Progenitor cell of endocrine pancreas (in vitro differentiated cells): ENCODE measurements around the gene MYEOV. TPM values are rescaled to one million over a fixed set of nuclear protein-coding genes. Genes with fewer than 3 reads are reported as not detected.
A peak's percentile ranks its signal among the peaks of the same experiment; 100 is the strongest.

Source experiments
- DNase-seq: peaks from one replicate; pipeline ENCODE4 v3.0.0; 2021; ENCODE audit warnings: low spot score; ENCODE audit not compliant: unreplicated experiment
- H3K27ac Mint-ChIP-seq: 2 replicates; pipeline ENCODE4 v1.8.0; 2021; ENCODE audit warnings: mild to moderate bottlenecking, moderate library complexity, mixed read lengths
- H3K27me3 Mint-ChIP-seq: 2 replicates; pipeline ENCODE4 v1.8.0; 2021; ENCODE audit warnings: mixed read lengths
- H3K36me3 Mint-ChIP-seq: 2 replicates; pipeline ENCODE4 v1.8.0; 2022; ENCODE audit warnings: mixed read lengths; ENCODE audit not compliant: insufficient read depth
- H3K4me1 Mint-ChIP-seq: 2 replicates; pipeline ENCODE4 v1.8.0; 2021; ENCODE audit warnings: low read depth, mixed read lengths
- H3K4me3 Mint-ChIP-seq: 2 replicates; pipeline ENCODE4 v1.8.0; 2021; ENCODE audit warnings: low read depth, mild to moderate bottlenecking, moderate library complexity, mixed read lengths
- H3K9me3 Mint-ChIP-seq: 2 replicates; pipeline ENCODE4 v1.8.0; 2021; ENCODE audit warnings: low read depth, mixed read lengths
- long read RNA-seq: library from polyadenylated mRNA; unstranded; transcript quantifications from one replicate; pipeline ENCODE4 v2.0.0, GENCODE V29; 2020
- total RNA-seq: library from RNA; stranded (reverse); gene quantifications from 2 replicates; pipeline ENCODE4 v1.2.1, GENCODE V29; 2021
- TF ChIP-seq, protein P1 (sequence below): fragments of 200-600 bp; sonication (generic); IDR thresholded peaks from one replicate; pipeline ENCODE4 v1.5.0; 2021; ENCODE audit warnings: antibody characterized with exemption, mild to moderate bottlenecking; ENCODE audit not compliant: unreplicated experiment

MYEOV gene
- total RNA-seq: 0.14 TPM in 1 of 2 replicates, not detected in the other
- long read RNA-seq: 0 reads

DNA sequence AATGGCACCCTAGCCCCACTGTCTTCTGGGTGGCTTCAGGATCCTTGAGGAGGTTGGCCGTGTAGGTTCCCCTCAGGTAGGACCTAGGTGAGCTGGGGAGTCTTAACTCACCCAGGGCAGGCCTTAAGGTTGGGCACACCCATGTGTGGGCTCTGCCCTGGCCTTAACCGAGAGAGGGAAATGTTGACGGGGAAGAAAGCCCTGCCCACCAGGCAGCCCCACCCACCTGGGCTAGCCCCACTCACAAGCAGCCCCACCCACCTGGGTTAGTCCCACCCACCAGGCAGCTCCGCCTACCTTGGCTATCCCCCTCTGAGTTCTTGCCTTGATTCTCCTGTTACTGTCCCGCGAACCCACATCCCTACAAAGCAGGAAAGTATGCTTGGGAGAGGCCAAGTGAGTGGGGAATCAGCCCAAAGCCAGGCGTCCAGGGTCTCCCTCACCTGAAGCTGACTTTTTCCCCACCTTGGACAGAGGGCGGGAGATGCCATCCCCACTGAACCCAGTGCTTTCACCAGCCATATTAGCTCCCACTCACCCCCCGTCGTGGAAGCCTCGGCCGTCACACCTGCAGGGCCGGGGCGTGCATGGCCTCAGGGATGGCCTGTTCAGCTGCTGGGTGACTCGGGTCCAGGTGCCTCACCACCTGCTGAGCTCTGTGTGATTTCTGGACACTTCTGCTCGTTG lies at the start of gene MYEOV:
Gene MYEOV, plus strand, starts transcription at position 337 of the 687 bp plus-strand sequence. CDS start 1,200 bp downstream, outside the sequence.
- no peak for DNase-seq
- Mint-ChIP-seq H3K4me3 (no peak within 1 kb of the TSS), H3K27me3 (peaks cover 6% of the 10 kb centered on the region), H3K4me1 (peaks cover 16% of the 10 kb centered on the region), H3K36me3 (no peaks in the 10 kb centered on the region), H3K27ac (peak within 1 kb of the TSS; percentile 15), H3K9me3 (no peaks in the 10 kb centered on the region)
- TF ChIP-seq, protein P1, sequence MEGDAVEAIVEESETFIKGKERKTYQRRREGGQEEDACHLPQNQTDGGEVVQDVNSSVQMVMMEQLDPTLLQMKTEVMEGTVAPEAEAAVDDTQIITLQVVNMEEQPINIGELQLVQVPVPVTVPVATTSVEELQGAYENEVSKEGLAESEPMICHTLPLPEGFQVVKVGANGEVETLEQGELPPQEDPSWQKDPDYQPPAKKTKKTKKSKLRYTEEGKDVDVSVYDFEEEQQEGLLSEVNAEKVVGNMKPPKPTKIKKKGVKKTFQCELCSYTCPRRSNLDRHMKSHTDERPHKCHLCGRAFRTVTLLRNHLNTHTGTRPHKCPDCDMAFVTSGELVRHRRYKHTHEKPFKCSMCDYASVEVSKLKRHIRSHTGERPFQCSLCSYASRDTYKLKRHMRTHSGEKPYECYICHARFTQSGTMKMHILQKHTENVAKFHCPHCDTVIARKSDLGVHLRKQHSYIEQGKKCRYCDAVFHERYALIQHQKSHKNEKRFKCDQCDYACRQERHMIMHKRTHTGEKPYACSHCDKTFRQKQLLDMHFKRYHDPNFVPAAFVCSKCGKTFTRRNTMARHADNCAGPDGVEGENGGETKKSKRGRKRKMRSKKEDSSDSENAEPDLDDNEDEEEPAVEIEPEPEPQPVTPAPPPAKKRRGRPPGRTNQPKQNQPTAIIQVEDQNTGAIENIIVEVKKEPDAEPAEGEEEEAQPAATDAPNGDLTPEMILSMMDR: no peak

- peaks cover 9% of the 10 kb centered on the region for H3K27me3 Mint-ChIP-seq
- no peak overlapping the region for H3K27ac Mint-ChIP-seq
- H3K36me3 Mint-ChIP-seq: no peaks in the 10 kb centered on the region
- peaks cover 18% of the 10 kb centered on the region for H3K4me1 Mint-ChIP-seq
- no peaks in the 10 kb centered on the region for H3K9me3 Mint-ChIP-seq
- no peak for DNase-seq
- no peak overlapping the region for H3K4me3 Mint-ChIP-seq
- TF ChIP-seq, protein P1: no peak
Measured at GRCh38 chr11:69244266-69244665, 49.7 kb upstream of the MYEOV start.

DNA sequence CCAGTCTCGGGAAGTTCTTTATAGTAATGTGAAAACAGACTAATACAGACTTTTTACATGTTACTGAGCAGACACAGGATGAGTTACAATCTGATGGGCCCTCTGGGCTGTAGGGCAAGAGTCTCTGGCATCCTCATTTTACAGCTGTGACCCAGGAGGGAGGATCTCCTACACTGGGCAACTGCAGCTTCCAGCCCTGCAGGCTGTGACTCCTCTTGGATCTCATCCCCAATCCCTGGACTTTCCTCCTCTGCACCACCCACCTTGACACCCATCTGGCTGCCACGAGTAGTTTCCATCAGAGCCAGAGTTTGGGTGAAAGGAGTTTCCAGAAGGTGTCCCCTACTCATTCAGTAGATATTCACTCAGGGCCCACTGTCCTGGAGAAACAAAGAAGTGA lies 48.9 kb upstream of the MYEOV start:
- TF ChIP-seq, protein P1: no peak
- Mint-ChIP-seq H3K4me1 (peaks cover 25% of the 10 kb centered on the region), H3K27me3 (peaks cover 17% of the 10 kb centered on the region), H3K27ac (no peak overlapping the region), H3K36me3 (no peaks in the 10 kb centered on the region), H3K9me3 (no peaks in the 10 kb centered on the region), H3K4me3 (no peak overlapping the region)
- no peak for DNase-seq

DNA sequence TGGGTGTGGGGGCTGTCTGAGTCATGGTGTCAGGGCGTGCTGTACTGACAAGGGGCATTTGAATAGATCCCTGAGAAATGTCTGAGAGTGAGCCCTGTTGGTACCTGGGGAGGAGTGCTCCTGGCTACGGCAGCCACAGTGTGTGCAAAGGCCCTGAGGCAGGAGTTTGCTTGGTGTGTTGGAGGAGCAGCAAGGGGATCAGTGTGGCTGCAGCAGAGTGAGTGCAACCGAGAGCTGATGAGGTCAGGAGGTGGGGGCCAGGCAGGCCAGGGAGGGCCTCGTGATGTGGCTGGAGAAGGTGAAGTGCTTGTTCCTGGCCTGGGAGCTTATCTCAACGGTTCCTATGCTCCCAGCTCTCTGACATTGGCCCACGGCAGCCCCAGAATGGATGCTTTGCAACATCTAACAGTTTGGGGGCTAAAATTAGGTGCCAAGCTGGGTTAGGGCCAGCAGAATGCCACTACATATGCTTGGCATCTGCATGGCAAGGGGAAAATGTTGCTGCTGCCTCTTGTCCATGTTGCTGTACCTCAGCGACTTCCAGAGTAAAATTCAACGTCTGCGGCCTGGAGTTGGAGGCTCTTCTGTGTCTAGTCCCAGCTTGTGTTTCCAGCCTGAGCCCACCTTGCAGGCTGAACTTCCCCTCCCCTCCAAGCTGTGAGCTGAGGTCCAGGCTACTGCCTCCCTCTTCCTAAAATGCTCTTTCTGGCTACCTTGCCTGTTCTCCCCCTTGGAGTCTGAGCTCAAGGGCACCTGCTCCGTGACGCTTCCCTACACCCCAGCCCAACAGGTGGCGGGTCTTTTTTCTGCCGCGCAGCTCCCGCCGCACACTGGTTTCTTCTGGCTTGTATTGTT lies 48.2 kb upstream of the MYEOV start:
- peak overlapping the region; percentile 85 for H3K27ac Mint-ChIP-seq
- peaks cover 21% of the 10 kb centered on the region for H3K27me3 Mint-ChIP-seq
- H3K4me1 Mint-ChIP-seq: peaks cover 27% of the 10 kb centered on the region
- no peak for DNase-seq
- H3K36me3 Mint-ChIP-seq: no peaks in the 10 kb centered on the region
- H3K9me3 Mint-ChIP-seq: no peaks in the 10 kb centered on the region
- TF ChIP-seq, protein P1: no peak
- H3K4me3 Mint-ChIP-seq: no peak overlapping the region
